ENCODE data around the gene SERPINE2.

The SERPINE2 gene

GRCh38 chr2:223932816-223933800, 106.0 kb downstream of the SERPINE2 start:
- H3K4me2 ChIP-seq (ENCODE audit: low read length), result no peak overlapping the region
- no peaks in the 10 kb centered on the region for H3F3A ChIP-seq (ENCODE audit: insufficient read depth, low read length)
- H3K9ac ChIP-seq (ENCODE audit: low read length), result no peak overlapping the region
- no peaks in the 10 kb centered on the region for H3K9me3 ChIP-seq (ENCODE audit: low read length)
- no peak overlapping the region for H3K27ac ChIP-seq (ENCODE audit: low read depth, low read length, poor library complexity, severe bottlenecking)
- no peaks in the 10 kb centered on the region for H3K79me2 ChIP-seq (ENCODE audit: insufficient read depth, low read length)
- TF ChIP-seq EZH2 (IDR thresholded peaks at IDR 0.05; ENCODE audit: borderline replicate concordance, low read length), result no peak
- no peak for TF ChIP-seq CTCF (IDR thresholded peaks at IDR 0.05; ENCODE audit: low read length)
- no peaks in the 10 kb centered on the region for H3K9me2 ChIP-seq (ENCODE audit: low read depth, low read length)
- no peaks in the 10 kb centered on the region for H4K20me1 ChIP-seq (ENCODE audit: insufficient read depth, low read length)
- H3K4me1 ChIP-seq (ENCODE audit: insufficient read depth, low read length, severe bottlenecking), result no peaks in the 10 kb centered on the region
- H3K27me3 ChIP-seq (ENCODE audit: insufficient read depth, low read length), result no peaks in the 10 kb centered on the region
- H2AFZ ChIP-seq (ENCODE audit: low read length), result no peak overlapping the region
- H3K36me3 ChIP-seq (ENCODE audit: insufficient read depth, low read length), result no peaks in the 10 kb centered on the region
- no peak overlapping the region for H3K4me3 ChIP-seq (ENCODE audit: low read depth, low read length, poor library complexity, severe bottlenecking)

GRCh38 chr2:223930103-223930976, 108.7 kb downstream of the SERPINE2 start:
- H2AFZ ChIP-seq (ENCODE audit: low read length), result no peak overlapping the region
- TF ChIP-seq EZH2 (IDR thresholded peaks at IDR 0.05; ENCODE audit: borderline replicate concordance, low read length), result no peak
- TF ChIP-seq CTCF (IDR thresholded peaks at IDR 0.05; ENCODE audit: low read length), result no peak
- H3K4me3 ChIP-seq (ENCODE audit: low read depth, low read length, poor library complexity, severe bottlenecking), result no peak overlapping the region
- H3K27ac ChIP-seq (ENCODE audit: low read depth, low read length, poor library complexity, severe bottlenecking), result no peak overlapping the region
- peaks cover 9% of the 10 kb centered on the region; the same call in 1 of the 2 replicates for H3K27me3 ChIP-seq (ENCODE audit: insufficient read depth, low read length)
- no peaks in the 10 kb centered on the region for H3F3A ChIP-seq (ENCODE audit: insufficient read depth, low read length)
- no peaks in the 10 kb centered on the region for H3K4me1 ChIP-seq (ENCODE audit: insufficient read depth, low read length, severe bottlenecking)
- H3K9me3 ChIP-seq (ENCODE audit: low read length), result 0 out of 2 replicates have a peak, but pooled peaks cover 3% of the 10 kb centered on the region
- no peaks in the 10 kb centered on the region; the same call in 1 of the 2 replicates for H3K36me3 ChIP-seq (ENCODE audit: insufficient read depth, low read length)
- no peaks in the 10 kb centered on the region for H4K20me1 ChIP-seq (ENCODE audit: insufficient read depth, low read length)
- no peaks in the 10 kb centered on the region for H3K9me2 ChIP-seq (ENCODE audit: low read depth, low read length)
- H3K9ac ChIP-seq (ENCODE audit: low read length), result no peak overlapping the region
- H3K4me2 ChIP-seq (ENCODE audit: low read length), result no peak overlapping the region
- H3K79me2 ChIP-seq (ENCODE audit: insufficient read depth, low read length), result no peaks in the 10 kb centered on the region

GRCh38 chr2:223929571-223930102, 109.4 kb downstream of the SERPINE2 start:
- Histone ChIP-seq H3K36me3 (ENCODE audit: insufficient read depth, low read length) (no peaks in the 10 kb centered on the region; the same call in 1 of the 2 replicates), H3K79me2 (ENCODE audit: insufficient read depth, low read length) (no peaks in the 10 kb centered on the region)

More at GRCh38 chr2:223929571-223930102, 109.4 kb downstream of the SERPINE2 start:
- Histone ChIP-seq H3K4me1 (ENCODE audit: insufficient read depth, low read length, severe bottlenecking) (no peaks in the 10 kb centered on the region), H3K9me3 (ENCODE audit: low read length) (0 out of 2 replicates have a peak, but pooled peaks cover 3% of the 10 kb centered on the region), H3K4me2 (ENCODE audit: low read length) (no peak overlapping the region), H3K27me3 (ENCODE audit: insufficient read depth, low read length) (peaks cover 9% of the 10 kb centered on the region; the same call in 1 of the 2 replicates), H3K9me2 (ENCODE audit: low read depth, low read length) (no peaks in the 10 kb centered on the region), H3K4me3 (ENCODE audit: low read depth, low read length, poor library complexity, severe bottlenecking) (no peak overlapping the region), H3F3A (ENCODE audit: insufficient read depth, low read length) (no peaks in the 10 kb centered on the region), H4K20me1 (ENCODE audit: insufficient read depth, low read length) (no peaks in the 10 kb centered on the region), H2AFZ (ENCODE audit: low read length) (no peak overlapping the region), H3K27ac (ENCODE audit: low read depth, low read length, poor library complexity, severe bottlenecking) (no peak overlapping the region), H3K9ac (ENCODE audit: low read length) (no peak overlapping the region)
- no peak for TF ChIP-seq CTCF (IDR thresholded peaks at IDR 0.05; ENCODE audit: low read length)
- TF ChIP-seq EZH2 (IDR thresholded peaks at IDR 0.05; ENCODE audit: borderline replicate concordance, low read length), result no peak

All from OCI-LY1 (cell line).